GM12891 (cell line): ENCODE results near the gene HADH.

Experiments
- DNase-seq: peaks from one replicate; pipeline ENCODE4 v3.0.0; 2011; ENCODE audit warnings: low spot score; ENCODE audit not compliant: insufficient read length
- FAIRE-seq: peaks from 2 replicates; lab custom pipeline; 2011; peaks lifted over from hg19 to GRCh38; lab: Jason Lieb, UNC
- PAX5 ChIP-seq: IDR thresholded peaks from 2 replicates; pipeline ENCODE4 v1.6.1; 2011; ENCODE audit warnings: low read length, moderate library complexity, mild to moderate bottlenecking; ENCODE audit not compliant: insufficient read depth, severe bottlenecking
- POLR2A ChIP-seq: IDR thresholded peaks from 2 replicates; pipeline ENCODE4 v1.6.1; 2011; ENCODE audit warnings: low read depth, low read length, control low read depth
- POLR2AphosphoS5 ChIP-seq: IDR thresholded peaks from 2 replicates; pipeline ENCODE4 v1.6.1; 2011; ENCODE audit warnings: low read depth, low read length, control low read depth
- POU2F2 ChIP-seq: IDR thresholded peaks from 2 replicates; pipeline ENCODE4 v1.6.1; 2011; ENCODE audit warnings: low read depth, mild to moderate bottlenecking, control low read depth, low read length, moderate library complexity
- SPI1 ChIP-seq: IDR thresholded peaks from 2 replicates; pipeline ENCODE4 v1.6.1; 2011; ENCODE audit warnings: low read depth, low read length, control low read depth
- TAF1 ChIP-seq: IDR thresholded peaks from 2 replicates; pipeline ENCODE4 v1.6.1; 2011; ENCODE audit warnings: low read depth, low read length, control low read depth

HADH gene

DNA sequence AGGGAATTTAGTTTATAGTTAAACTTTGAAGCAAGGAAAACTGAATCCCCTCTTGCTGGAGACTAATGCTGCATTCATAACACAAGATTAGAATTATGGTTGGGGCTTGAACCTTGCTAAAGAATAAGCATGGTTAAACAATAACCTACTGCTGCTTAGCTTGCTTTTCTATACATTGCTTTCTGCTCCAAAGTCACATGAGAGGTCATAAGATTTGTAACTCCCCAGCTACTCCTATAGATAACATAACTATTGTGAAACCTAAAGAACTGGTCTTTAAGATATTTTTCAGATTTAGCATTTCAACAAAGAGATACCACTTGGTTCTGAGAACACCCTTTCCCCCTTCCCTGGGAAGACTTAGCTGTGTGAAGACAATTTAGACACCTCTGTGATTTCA, 17.1 kb upstream of the HADH start:
- DNase-seq (no peak), FAIRE-seq (no peak)
- no peak for TF ChIP-seq PAX5
- TF ChIP-seq POLR2AphosphoS5, result no peak
- no peak for TF ChIP-seq POLR2A
- TF ChIP-seq POU2F2, result no peak

DNA sequence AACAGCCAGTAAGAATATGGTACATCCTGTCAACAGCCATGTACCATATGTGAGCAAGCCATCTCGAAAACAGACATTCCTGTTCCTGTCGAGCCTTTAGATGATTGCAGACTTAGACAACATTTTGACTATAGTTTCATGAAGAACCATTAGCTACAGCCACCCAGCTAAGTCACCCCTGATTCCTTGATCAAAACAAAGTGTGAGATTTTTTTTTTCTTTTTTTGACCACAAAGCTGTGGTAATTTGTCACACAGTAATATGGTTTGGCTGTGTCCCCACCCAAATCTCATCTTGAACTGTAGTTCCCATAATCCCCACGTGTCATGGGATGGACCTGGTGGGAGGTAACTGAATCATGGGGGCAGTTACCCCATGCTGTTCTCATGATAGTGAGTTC, 15.2 kb upstream of the HADH start:
- DNase-seq (no peak), FAIRE-seq (no peak)
- TF ChIP-seq POLR2A (no peak), POLR2AphosphoS5 (no peak), SPI1 (no peak), POU2F2 (no peak), PAX5 (no peak), TAF1 (no peak)

DNA sequence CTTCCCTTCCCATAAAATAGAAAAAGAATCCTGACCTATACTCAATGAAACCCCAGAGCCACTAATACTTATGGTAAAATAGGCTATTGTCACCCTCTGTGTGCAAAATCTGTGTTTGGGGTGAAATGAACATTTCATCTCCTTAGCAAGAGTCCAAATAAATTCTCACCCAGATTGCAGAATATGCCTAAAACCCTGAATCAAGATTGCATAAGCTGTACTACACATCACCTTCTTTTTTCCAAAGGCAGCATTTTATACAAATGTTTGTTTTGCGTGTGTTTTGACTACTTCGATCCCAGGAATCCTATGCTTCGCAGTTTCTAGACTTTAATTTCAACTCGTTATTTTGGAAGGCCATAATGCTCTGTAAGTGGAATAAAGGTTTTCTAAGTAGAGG, 12.2 kb upstream of the HADH start:
- TF ChIP-seq PAX5, result no peak
- no peak for TF ChIP-seq POLR2AphosphoS5
- TF ChIP-seq TAF1, result no peak
- TF ChIP-seq POLR2A, result no peak
- no peak for TF ChIP-seq SPI1
- no peak for TF ChIP-seq POU2F2
- DNase-seq (no peak), FAIRE-seq (no peak)

DNA sequence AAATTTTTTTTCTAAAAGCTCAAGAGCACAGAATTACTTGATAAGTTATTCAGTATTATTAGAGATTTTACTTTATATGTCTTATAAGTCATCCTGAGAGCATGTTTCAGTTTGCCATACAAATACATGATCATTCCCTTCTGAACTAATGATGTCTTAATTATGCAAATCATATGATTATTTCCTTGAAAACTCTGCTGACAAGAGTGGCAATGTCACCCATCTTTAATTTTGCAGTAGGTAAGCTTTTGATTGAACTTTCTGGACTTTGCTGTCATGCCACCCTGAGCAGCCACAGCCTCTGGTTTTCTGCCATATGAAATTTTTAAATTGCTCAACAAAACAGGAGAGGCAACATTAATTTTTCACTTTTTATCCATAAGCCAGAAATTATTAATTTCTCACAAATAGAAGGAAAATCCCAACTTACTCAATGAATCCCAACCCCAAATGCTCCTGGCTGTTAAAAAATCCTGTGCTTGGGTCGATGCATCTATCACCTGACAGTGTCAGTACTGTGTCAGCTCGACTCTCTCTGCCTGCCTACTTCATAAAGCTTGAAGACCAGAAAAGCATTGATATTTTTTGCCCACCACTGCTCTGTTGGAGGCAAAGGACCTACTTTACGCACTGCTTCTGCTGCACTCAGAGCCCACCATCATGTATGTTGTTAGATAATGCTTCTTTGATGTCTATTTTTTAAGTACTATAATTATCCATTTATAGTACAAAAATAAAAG, 11.6 kb upstream of the HADH start:
- TF ChIP-seq POU2F2, result no peak
- TF ChIP-seq TAF1, result no peak
- no peak for TF ChIP-seq SPI1
- no peak for TF ChIP-seq POLR2AphosphoS5
- TF ChIP-seq PAX5, result no peak
- no peak for TF ChIP-seq POLR2A
- DNase-seq, result no peak
- no peak for FAIRE-seq

DNA sequence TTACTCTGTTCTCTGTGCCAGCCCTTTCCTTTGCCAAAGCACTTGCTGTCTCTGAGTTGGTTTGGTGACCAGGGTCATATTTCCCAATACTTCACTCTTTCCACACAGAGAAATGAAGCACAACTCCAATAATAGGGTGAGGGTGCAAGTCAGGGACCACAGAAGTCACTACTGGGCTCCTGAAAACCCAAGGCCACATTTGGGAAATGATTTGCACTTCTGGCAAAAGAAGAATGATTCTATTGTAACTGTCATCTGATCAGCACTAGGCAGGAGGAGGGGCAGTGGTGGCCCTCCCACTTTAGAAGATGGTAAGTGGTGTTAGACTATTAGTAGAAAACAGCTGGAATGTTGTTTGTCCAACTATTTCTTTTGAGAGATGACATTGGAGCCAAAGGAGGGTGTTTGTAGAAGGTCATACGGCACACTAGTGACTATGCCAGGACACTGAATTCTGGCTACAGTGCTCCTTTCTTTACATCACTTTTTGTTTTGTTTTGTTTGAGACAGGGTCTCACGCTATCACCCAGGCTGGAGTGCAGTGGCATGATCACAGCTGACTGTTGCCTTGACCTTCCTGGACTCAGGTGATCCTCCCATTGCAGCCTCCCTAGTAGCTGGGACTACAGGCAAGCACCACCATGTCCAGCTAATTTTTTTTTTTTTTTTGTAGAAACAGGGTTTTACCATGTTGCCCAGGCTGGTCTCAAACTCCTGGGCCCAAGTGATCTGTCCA, 10.8 kb upstream of the HADH start:
- TF ChIP-seq PAX5 (no peak), POLR2A (no peak), SPI1 (no peak), TAF1 (no peak), POLR2AphosphoS5 (no peak), POU2F2 (no peak)
- FAIRE-seq (no peak), DNase-seq (no peak)

DNA sequence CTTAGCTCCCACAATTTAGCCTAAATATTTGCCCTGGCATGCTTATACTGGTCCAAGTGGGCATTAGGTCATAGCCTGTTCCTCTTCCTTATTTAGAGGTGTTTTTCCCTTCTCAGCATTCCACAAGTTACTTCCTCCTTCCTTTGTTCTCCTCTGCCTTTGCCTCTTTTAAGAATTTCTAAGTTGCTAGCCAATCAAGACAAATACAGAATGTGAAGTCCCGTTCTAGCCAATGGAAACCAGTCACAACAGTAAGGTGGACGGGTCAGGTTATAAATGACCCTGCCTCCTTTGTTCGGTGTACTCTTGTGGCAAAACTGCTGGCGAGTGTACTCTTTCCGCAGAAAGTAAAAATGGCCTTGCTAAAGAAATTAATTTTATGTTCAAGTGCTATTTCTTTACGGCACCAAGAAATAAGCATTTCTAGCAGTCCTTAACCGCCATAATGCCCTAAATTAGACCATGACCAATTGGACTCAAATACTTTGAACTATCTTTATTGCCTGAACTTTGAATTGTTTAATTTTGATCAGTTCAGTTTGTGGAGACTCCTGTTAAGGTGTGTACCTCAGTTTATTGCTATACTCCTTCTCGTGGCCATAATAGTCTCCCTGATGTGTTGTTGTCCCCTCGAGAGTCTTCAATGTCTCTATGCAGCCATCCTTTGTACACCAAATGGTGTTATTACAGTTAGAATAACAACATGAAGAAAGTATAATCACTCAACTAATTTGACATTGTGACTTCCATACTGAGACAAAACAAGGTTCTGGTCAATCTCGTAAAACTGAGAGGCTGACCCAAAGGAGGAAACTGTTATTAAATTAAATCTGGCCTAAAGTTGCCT, 1.6 kb upstream of the HADH start:
- FAIRE-seq, result no peak
- TF ChIP-seq POLR2A (no peak), TAF1 (no peak), SPI1 (no peak), POU2F2 (no peak), PAX5 (no peak), POLR2AphosphoS5 (no peak)
- no peak for DNase-seq

DNA sequence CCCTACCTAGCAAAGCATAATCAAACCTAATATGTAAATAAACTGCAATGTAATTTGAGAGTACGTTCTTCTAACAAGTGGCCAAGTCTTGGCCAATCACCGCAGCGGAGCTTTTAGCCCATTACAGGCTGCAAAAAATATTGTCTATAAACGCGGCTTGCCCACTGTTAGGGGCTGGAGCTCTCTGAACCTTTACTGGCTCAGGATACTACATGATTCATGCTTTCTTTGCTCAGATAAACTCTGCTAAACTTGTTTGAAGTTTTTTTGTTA, 990 bp upstream of the HADH start:
- DNase-seq, result no peak
- no peak for TF ChIP-seq PAX5
- no peak for FAIRE-seq

DNA sequence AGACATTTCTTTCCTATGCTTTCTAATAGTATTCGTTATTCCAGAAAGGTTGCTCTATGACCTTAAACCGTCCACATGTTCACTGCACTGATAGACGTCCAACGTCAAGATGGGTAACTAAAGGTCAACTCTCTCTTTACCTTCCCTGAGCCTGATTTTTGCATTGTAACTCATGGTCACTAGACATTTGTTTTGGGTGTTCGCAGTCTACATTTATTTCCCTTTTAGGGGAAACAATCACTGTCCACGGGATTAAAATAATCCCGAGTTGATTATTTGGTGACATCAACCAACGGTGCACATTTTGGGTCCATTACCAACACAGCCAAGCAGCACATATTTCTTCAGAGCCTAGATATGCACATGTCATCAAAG, 540 bp upstream of the HADH start:
- FAIRE-seq (peak; percentile 13), DNase-seq (no peak)
- TF ChIP-seq TAF1, result no peak
- no peak for TF ChIP-seq PAX5
- no peak for TF ChIP-seq POLR2A
- TF ChIP-seq SPI1, result no peak
- TF ChIP-seq POU2F2, result no peak
- no peak for TF ChIP-seq POLR2AphosphoS5

DNA sequence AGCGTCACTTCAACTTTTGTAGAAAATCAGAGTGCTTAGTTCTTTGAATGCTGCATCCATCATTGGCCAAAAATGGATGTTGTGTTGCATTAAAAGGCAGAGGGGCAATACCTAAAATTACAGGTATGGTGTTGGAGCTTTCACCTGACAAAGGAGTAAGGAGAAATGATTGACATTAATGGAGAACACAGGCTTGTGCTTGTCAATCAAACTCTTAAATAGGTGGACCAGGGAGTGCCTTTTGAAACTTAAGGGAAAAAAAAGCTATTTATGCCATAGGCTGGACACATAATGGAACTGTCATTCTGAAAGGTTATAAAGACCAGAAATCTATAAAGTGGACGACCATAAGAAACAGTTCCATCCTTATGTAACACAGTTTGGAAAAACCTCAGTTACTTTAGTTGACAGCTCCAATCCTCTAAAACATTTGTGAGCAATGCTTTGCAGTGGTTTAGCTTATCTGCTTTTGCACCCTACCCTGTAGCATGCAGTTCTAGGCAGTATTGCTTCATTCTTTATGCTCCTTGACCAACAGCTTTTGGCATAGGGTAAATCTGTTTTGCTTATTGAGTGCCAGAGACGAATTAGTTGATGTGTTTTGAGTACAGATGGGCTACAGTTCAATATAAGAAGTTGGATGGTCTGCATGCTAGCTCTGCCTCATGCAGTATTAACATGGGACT, 2.4 kb downstream of the HADH start:
- no peak for FAIRE-seq
- DNase-seq, result no peak
- TF ChIP-seq TAF1 (no peak), POU2F2 (no peak), PAX5 (no peak), POLR2A (no peak), POLR2AphosphoS5 (no peak), SPI1 (no peak)
